IMR-90 (cell line): ENCODE measurements around the gene ABHD15.

Source experiments
- BHLHE40 ChIP-seq: fragments of 150-350 bp; IDR thresholded peaks from 2 replicates; pipeline ENCODE4 v1.6.1; 2016; ENCODE audit warnings: mild to moderate bottlenecking, low read depth, low read length
- CEBPB ChIP-seq: IDR thresholded peaks from 2 replicates; pipeline ENCODE4 v1.6.1; 2012; ENCODE audit warnings: low read depth, low read length, improper control_type of control experiment
- CHD1 ChIP-seq: IDR thresholded peaks from 2 replicates; pipeline ENCODE4 v1.6.1; 2012; ENCODE audit warnings: low read depth, low read length, improper control_type of control experiment
- CTCF ChIP-seq: conservative IDR thresholded peaks from 2 replicates; pipeline ENCODE4 v1.5.1; 2012; ENCODE audit warnings: mild to moderate bottlenecking, low read depth, low read length, improper control_type of control experiment
- ELK1 ChIP-seq: fragments of 150-350 bp; IDR thresholded peaks from 2 replicates; pipeline ENCODE4 v1.6.1; 2016; ENCODE audit warnings: low read depth, mild to moderate bottlenecking, low read length, moderate library complexity, borderline replicate concordance
- MAFK ChIP-seq: IDR thresholded peaks from 2 replicates; pipeline ENCODE4 v1.6.1; 2012; ENCODE audit warnings: low read depth, low read length, improper control_type of control experiment
- MAZ ChIP-seq: IDR thresholded peaks from 2 replicates; pipeline ENCODE4 v1.6.1; 2012; ENCODE audit warnings: low read depth, mild to moderate bottlenecking, low read length, improper control_type of control experiment, moderate library complexity, borderline replicate concordance
- POLR2A ChIP-seq: IDR thresholded peaks from 2 replicates; pipeline ENCODE4 v1.6.1; 2012; ENCODE audit warnings: mild to moderate bottlenecking, low read depth, low read length
- RAD21 ChIP-seq: IDR thresholded peaks from 2 replicates; pipeline ENCODE4 v1.6.1; 2012; ENCODE audit warnings: low read length, improper control_type of control experiment
- RFX5 ChIP-seq: IDR thresholded peaks from 2 replicates; pipeline ENCODE4 v1.8.0; 2012; ENCODE audit warnings: low read depth, mild to moderate bottlenecking, low read length, moderate library complexity
- SMC3 ChIP-seq: fragments of 150-350 bp; IDR thresholded peaks from 2 replicates; pipeline ENCODE4 v1.6.1; 2016; ENCODE audit warnings: low read depth, mild to moderate bottlenecking, antibody characterized with exemption, low read length, moderate library complexity
- USF2 ChIP-seq: fragments of 150-350 bp; IDR thresholded peaks from 2 replicates; pipeline ENCODE4 v1.6.1; 2017; ENCODE audit warnings: mild to moderate bottlenecking, antibody characterized with exemption, low read length, low read depth

- no peak for TF ChIP-seq RAD21
- no peak for TF ChIP-seq ELK1
- no peak for TF ChIP-seq CTCF
- TF ChIP-seq BHLHE40: no peak
- TF ChIP-seq USF2: no peak
- TF ChIP-seq SMC3: no peak
- no peak for TF ChIP-seq CHD1
- no peak for TF ChIP-seq RFX5
- TF ChIP-seq POLR2A: no peak
- TF ChIP-seq MAZ: no peak
- no peak for TF ChIP-seq CEBPB
- no peak for TF ChIP-seq MAFK
These were observed 45.2 kb upstream of the ABHD15 start for GRCh38 chr17:29612094-29612403.
